Vagina (tissue), 2 donors: ENCODE data around the gene MED19. TPM values are rescaled to one million over a fixed set of nuclear protein-coding genes. Genes with fewer than 3 reads are reported as not detected.

Experiments
- DNase-seq, 2 donors: peaks; one replicate each; pipeline ENCODE4 v3.0.0-alpha.2; 2017; ENCODE audit errors: extremely low spot score in 2 of 2
- H3K27ac ChIP-seq: fragments of 200-600 bp; sonication (generic); one replicate; pipeline ENCODE4 v1.5.1; 2019
- H3K27me3 ChIP-seq: fragments of 200-600 bp; sonication (generic); one replicate; pipeline ENCODE4 v1.5.1; 2019
- H3K36me3 ChIP-seq, 2 donors: fragments of 200-600 bp; sonication (generic); one replicate each; pipeline ENCODE4 v1.5.1; 2017 to 2019
- H3K4me1 ChIP-seq: fragments of 200-600 bp; sonication (generic); one replicate; pipeline ENCODE4 v1.5.1; 2019
- H3K4me3 ChIP-seq, 2 donors: fragments of 200-600 bp; sonication (generic); 1 replicate in 1 of 2; 2 replicates in 1 of 2; pipeline ENCODE4 v1.5.1; 2016 to 2019
- H3K9me3 ChIP-seq: fragments of 200-600 bp; sonication (generic); one replicate; pipeline ENCODE4 v1.5.1; 2019
- CTCF ChIP-seq, 3 experiments: fragments of 450-650 bp in 2 of 3; fragments of 200-600 bp in 1 of 3; sonication (generic) in 1 of 3; IDR thresholded peaks; one replicate each; pipeline ENCODE4 v1.5.1; 2017 to 2019; ENCODE audit warnings: antibody characterized with exemption in 3 of 3, mild to moderate bottlenecking in 2 of 3, moderate library complexity in 2 of 3
- POLR2A ChIP-seq, 2 donors: fragments of 450-650 bp; IDR thresholded peaks; one replicate each; pipeline ENCODE4 v1.6.1; 2017; ENCODE audit warnings: antibody characterized with exemption in 2 of 2, mild to moderate bottlenecking in 2 of 2, moderate library complexity in 2 of 2
- POLR2AphosphoS5 ChIP-seq, 2 donors: sonication (generic); formaldehyde crosslinking; IDR thresholded peaks; one replicate each; pipeline ENCODE4 v1.9.0; 2017; ENCODE audit warnings: antibody characterized with exemption in 2 of 2, mild to moderate bottlenecking in 2 of 2, low read depth in 1 of 2; ENCODE audit not compliant: insufficient read depth in 1 of 2
- intact Hi-C: fragments of 100-400 bp; cut with DNase I; formaldehyde crosslinking; loops from one replicate; pipeline ENCODE4 v1.15.1; 2023
- total RNA-seq: library from RNA; depleted of rRNA; stranded (reverse); fragments of >200 nt; gene quantifications from one replicate; pipeline ENCODE4 v1.2.3, GENCODE V29; 2016

Gene MED19
- total RNA-seq, 1 donor from 2014 or later: 18.4 TPM

GRCh38 chr11:57667117-57667735 lies 44.8 kb downstream of the MED19 start:
- Histone ChIP-seq H3K9me3 (no peaks in the 10 kb centered on the region), H3K36me3 (peaks cover 0 to 6% of the 10 kb centered on the region in 2 donors), H3K27ac (peak overlapping the region; percentile 98), H3K4me3 (peak overlapping the region; percentile 92 to 99), H3K4me1 (peaks cover 36% of the 10 kb centered on the region), H3K27me3 (no peaks in the 10 kb centered on the region)
- TF ChIP-seq CTCF (IDR thresholded peaks at IDR 0.05) (no peak), POLR2A (IDR thresholded peaks at IDR 0.05) (no peak), POLR2AphosphoS5 (IDR thresholded peaks at IDR 0.05; ENCODE audit: insufficient read depth in 1 of 2, low read depth in 1 of 2) (peak; percentile 82 to 90)
- peak in 1 of 2 donors; percentile 98 for DNase-seq
- intact Hi-C loops: no loop called here

DNA sequence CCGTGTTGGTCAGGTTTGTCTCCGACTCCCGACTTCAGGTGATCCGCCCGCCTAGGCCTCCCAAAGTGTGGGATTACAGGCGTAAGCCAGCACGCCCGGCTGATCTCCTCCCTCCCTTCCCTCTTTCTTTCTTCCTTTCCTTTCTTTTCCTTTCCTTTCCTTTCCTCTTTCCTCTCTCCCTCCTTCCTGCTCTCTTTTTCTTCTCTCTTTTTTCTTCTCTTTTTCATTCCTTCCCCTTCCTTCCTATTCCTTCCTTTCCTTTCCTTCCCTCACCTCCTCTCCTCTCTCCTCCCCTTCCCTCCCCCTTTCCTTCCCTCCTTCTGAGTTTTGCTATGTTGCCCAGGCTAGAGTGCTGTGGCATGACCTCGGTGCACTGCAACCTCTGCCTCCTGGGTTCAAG lies 48.0 kb downstream of the MED19 start:
- intact Hi-C loops: no loop called here

DNA sequence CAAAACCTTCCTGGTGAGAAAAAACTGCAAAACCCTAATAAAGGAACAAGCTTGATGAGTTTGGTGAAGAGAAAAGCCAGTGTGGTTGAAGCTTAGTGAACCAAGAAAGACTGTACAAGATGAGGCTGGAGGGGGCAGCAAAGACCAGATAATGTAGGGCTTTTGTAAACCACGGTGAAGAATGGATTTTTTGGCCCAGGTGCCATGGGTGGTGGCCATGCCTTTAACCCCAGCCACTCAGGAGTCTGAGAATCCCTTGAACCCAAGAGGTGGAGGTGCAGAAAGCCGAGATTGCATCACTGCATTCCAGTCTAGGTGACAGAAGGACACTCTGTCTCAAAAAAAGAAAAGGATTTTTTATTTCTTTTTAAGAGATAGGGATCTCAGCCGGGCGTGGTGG lies 49.1 kb downstream of the MED19 start:
- H3K27ac ChIP-seq: no peak overlapping the region
- peaks cover 0 to 28% of the 10 kb centered on the region in 2 donors for H3K36me3 ChIP-seq
- intact Hi-C loops: no loop called here
- no peak for DNase-seq
- peaks cover 25% of the 10 kb centered on the region for H3K4me1 ChIP-seq
- TF ChIP-seq POLR2AphosphoS5 (IDR thresholded peaks at IDR 0.05; ENCODE audit: insufficient read depth in 1 of 2, low read depth in 1 of 2) (peak in 1 of 2 donors; percentile 16), POLR2A (IDR thresholded peaks at IDR 0.05) (no peak)
- no peak overlapping the region for H3K4me3 ChIP-seq
- no peaks in the 10 kb centered on the region for H3K9me3 ChIP-seq
- no peaks in the 10 kb centered on the region for H3K27me3 ChIP-seq

More for the DNA sequence above, 48.0 kb downstream of the MED19 start:
- no peaks in the 10 kb centered on the region for H3K9me3 ChIP-seq
- peaks cover 0 to 28% of the 10 kb centered on the region in 2 donors for H3K36me3 ChIP-seq
- no peaks in the 10 kb centered on the region for H3K27me3 ChIP-seq
- no peak for TF ChIP-seq POLR2A (IDR thresholded peaks at IDR 0.05)
- TF ChIP-seq POLR2AphosphoS5 (IDR thresholded peaks at IDR 0.05; ENCODE audit: insufficient read depth in 1 of 2, low read depth in 1 of 2): no peak
- TF ChIP-seq CTCF (IDR thresholded peaks at IDR 0.05): no peak
- DNase-seq: no peak
- H3K4me1 ChIP-seq: peaks cover 20% of the 10 kb centered on the region
- H3K27ac ChIP-seq: no peak overlapping the region
- no peak overlapping the region for H3K4me3 ChIP-seq

DNA sequence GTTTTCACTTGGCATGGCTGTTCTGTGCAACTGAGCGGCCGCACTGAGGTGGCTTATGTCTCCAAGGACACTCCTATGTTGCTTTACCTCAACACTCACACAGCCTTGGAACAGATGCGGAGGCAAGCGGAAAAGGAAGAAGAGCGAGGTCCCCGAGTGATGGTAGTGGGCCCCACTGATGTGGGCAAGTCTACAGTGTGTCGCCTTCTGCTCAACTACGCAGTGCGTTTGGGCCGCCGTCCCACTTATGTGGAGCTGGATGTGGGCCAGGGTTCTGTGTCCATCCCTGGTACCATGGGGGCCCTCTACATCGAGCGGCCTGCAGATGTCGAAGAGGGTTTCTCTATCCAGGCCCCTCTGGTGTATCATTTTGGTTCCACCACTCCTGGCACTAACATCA lies 52.3 kb downstream of the MED19 start:
- H3K36me3 ChIP-seq: peaks cover 0 to 28% of the 10 kb centered on the region in 2 donors
- intact Hi-C loops: no loop called here
- no peaks in the 10 kb centered on the region for H3K27me3 ChIP-seq
- no peak overlapping the region for H3K27ac ChIP-seq
- H3K9me3 ChIP-seq: no peaks in the 10 kb centered on the region
- H3K4me3 ChIP-seq: no peak overlapping the region
- peaks cover 23% of the 10 kb centered on the region for H3K4me1 ChIP-seq
- no peak for DNase-seq
- no peak for TF ChIP-seq POLR2A (IDR thresholded peaks at IDR 0.05)
- TF ChIP-seq POLR2AphosphoS5 (IDR thresholded peaks at IDR 0.05; ENCODE audit: insufficient read depth in 1 of 2, low read depth in 1 of 2): no peak
- no peak for TF ChIP-seq CTCF (IDR thresholded peaks at IDR 0.05)

GRCh38 chr11:57658023-57658361 lies 54.0 kb downstream of the MED19 start:
- DNase-seq: no peak
- Histone ChIP-seq H3K27me3 (no peaks in the 10 kb centered on the region), H3K36me3 (peaks cover 0 to 28% of the 10 kb centered on the region in 2 donors), H3K4me1 (peaks cover 23% of the 10 kb centered on the region), H3K27ac (peak overlapping the region; percentile 92), H3K4me3 (peak overlapping the region; percentile 54 to 70), H3K9me3 (no peaks in the 10 kb centered on the region)
- TF ChIP-seq POLR2A (IDR thresholded peaks at IDR 0.05) (no peak), POLR2AphosphoS5 (IDR thresholded peaks at IDR 0.05; ENCODE audit: insufficient read depth in 1 of 2, low read depth in 1 of 2) (no peak), CTCF (IDR thresholded peaks at IDR 0.05) (no peak)
- intact Hi-C loops: no loop called here
